Measurements from ENCODE around the gene DACT2. TPM values are rescaled to one million over a fixed set of nuclear protein-coding genes. Genes with fewer than 3 reads are reported as not detected.
"Not testable (repeated sequence)": the region's sequence is repeated elsewhere in the genome, so short reads cannot be mapped to it uniquely, and the experiment has no call there.

Gene DACT2
- total RNA-seq, 1 donor from 2014 or later: 17.4 TPM

GRCh38 chr6:168285456-168285855 is 34.1 kb downstream of the DACT2 start:
- Mint-ChIP-seq H3K4me1 (ENCODE audit: unreplicated experiment) (peaks cover 5% of the 10 kb centered on the region), H3K9me3 (peaks cover 5% of the 10 kb centered on the region), H3K27me3 (peaks cover 28% of the 10 kb centered on the region), H3K4me3 (no peak overlapping the region), H3K36me3 (peaks cover 3% of the 10 kb centered on the region), H3K27ac (no peak overlapping the region)
- DNase-seq (ENCODE audit: extremely low spot score, unreplicated experiment): no peak
- TF ChIP-seq CTCF (conservative IDR thresholded peaks at IDR 0.05): no peak

- no peak for DNase-seq (ENCODE audit: extremely low spot score, unreplicated experiment)
- Mint-ChIP-seq H3K4me1 (ENCODE audit: unreplicated experiment) (peaks cover 5% of the 10 kb centered on the region), H3K36me3 (peaks cover 3% of the 10 kb centered on the region), H3K9me3 (peaks cover 5% of the 10 kb centered on the region), H3K4me3 (no peak overlapping the region), H3K27me3 (peaks cover 34% of the 10 kb centered on the region), H3K27ac (no peak overlapping the region)
- no peak for TF ChIP-seq CTCF (conservative IDR thresholded peaks at IDR 0.05)
These were observed 35.4 kb downstream of the DACT2 start for GRCh38 chr6:168284187-168284586.

GRCh38 chr6:168283686-168284025 is 35.9 kb downstream of the DACT2 start:
- Mint-ChIP-seq H3K4me1 (ENCODE audit: unreplicated experiment) (peaks cover 5% of the 10 kb centered on the region), H3K4me3 (no peak overlapping the region), H3K27me3 (peaks cover 34% of the 10 kb centered on the region), H3K9me3 (peaks cover 5% of the 10 kb centered on the region), H3K27ac (no peak overlapping the region), H3K36me3 (peaks cover 3% of the 10 kb centered on the region)
- no peak for DNase-seq (ENCODE audit: extremely low spot score, unreplicated experiment)
- no peak for TF ChIP-seq CTCF (conservative IDR thresholded peaks at IDR 0.05)

GRCh38 chr6:168282985-168283685 is 36.4 kb downstream of the DACT2 start:
- peaks cover under 1% of the 10 kb centered on the region for H3K4me1 Mint-ChIP-seq (ENCODE audit: unreplicated experiment)
- no peak overlapping the region for H3K4me3 Mint-ChIP-seq
- peaks cover 30% of the 10 kb centered on the region for H3K27me3 Mint-ChIP-seq
- H3K27ac Mint-ChIP-seq: no peak overlapping the region
- peaks cover 5% of the 10 kb centered on the region for H3K9me3 Mint-ChIP-seq
- peaks cover 3% of the 10 kb centered on the region for H3K36me3 Mint-ChIP-seq
- no peak for TF ChIP-seq CTCF (conservative IDR thresholded peaks at IDR 0.05)
- DNase-seq (ENCODE audit: extremely low spot score, unreplicated experiment): no peak

- peaks cover 5% of the 10 kb centered on the region for H3K9me3 Mint-ChIP-seq
- no peak for DNase-seq (ENCODE audit: extremely low spot score, unreplicated experiment)
- no peak overlapping the region for H3K27ac Mint-ChIP-seq
- no peak for TF ChIP-seq CTCF (conservative IDR thresholded peaks at IDR 0.05)
- H3K4me3 Mint-ChIP-seq: no peak overlapping the region
- peaks cover 3% of the 10 kb centered on the region for H3K36me3 Mint-ChIP-seq
- H3K27me3 Mint-ChIP-seq: peaks cover 32% of the 10 kb centered on the region
- no peaks in the 10 kb centered on the region for H3K4me1 Mint-ChIP-seq (ENCODE audit: unreplicated experiment)
These were observed 37.8 kb downstream of the DACT2 start for GRCh38 chr6:168281826-168282225.

- not testable (repeated sequence) for H3K27ac Mint-ChIP-seq; H3K4me1 Mint-ChIP-seq (ENCODE audit: unreplicated experiment); H3K9me3 Mint-ChIP-seq; H3K36me3 Mint-ChIP-seq; H3K4me3 Mint-ChIP-seq; DNase-seq (ENCODE audit: extremely low spot score, unreplicated experiment)
- H3K27me3 Mint-ChIP-seq: peaks cover 32% of the 10 kb centered on the region
These were observed 38.3 kb downstream of the DACT2 start for GRCh38 chr6:168281314-168281713.

Measured in type B pancreatic cell (in vitro differentiated cells).